GM12878 (cell line): ENCODE measurements around the gene NFKBIB. TPM values are rescaled to one million over a fixed set of nuclear protein-coding genes. Genes with fewer than 3 reads are reported as not detected.

Source experiments
- ATAC-seq: fragments of 200-7000 bp; cut with Tn5 transposase; 3 replicates; pipeline ENCODE4 v1.9.1; 2020; ENCODE audit warnings: mild to moderate bottlenecking, moderate library complexity
- BruUV-seq: library from RNA; stranded (reverse); fragments of 400-500 nt; replicated peaks from 2 replicates; lab custom pipeline; 2021; lab: Mats Ljungman, UMichigan
- CTCF ChIA-PET: fragments of 300-600 bp; sonication (Branson Sonifier 250); formaldehyde crosslinking; extraction: SDS; loops from one replicate; lab custom pipeline; 2021; ENCODE audit warnings: inconsistent platforms; lab: Yijun Ruan, JAX
- POLR2A ChIA-PET: fragments of 350-600 bp; formaldehyde crosslinking; extraction: SDS; loops from one replicate; lab custom pipeline; 2021; ENCODE audit warnings: inconsistent platforms; lab: Charles Lee
- RAD21 ChIA-PET: fragments of 300-600 bp; sonication (Branson Sonifier 250); formaldehyde crosslinking; loops from one replicate; lab custom pipeline; 2023; ENCODE audit warnings: antibody characterized with exemption; ENCODE audit not compliant: unreplicated experiment; lab: Charles Lee
- SMC1A ChIA-PET: fragments of 300-600 bp; sonication (Branson Sonifier 250); formaldehyde crosslinking; loops from one replicate; lab custom pipeline; 2023; ENCODE audit not compliant: unreplicated experiment, uncharacterized antibody; lab: Charles Lee
- DNase-seq: peaks from one replicate; pipeline ENCODE4 v3.0.0-alpha.2; 2011; ENCODE audit warnings: low read depth, low spot score
- FAIRE-seq: peaks from 3 replicates; lab custom pipeline; 2011; peaks lifted over from hg19 to GRCh38; lab: Jason Lieb, UNC
- H2AFZ ChIP-seq: 2 replicates; pipeline ENCODE4 v1.6.0; 2011; ENCODE audit warnings: low read depth, low read length, control low read depth; ENCODE audit not compliant: control insufficient read depth
- H3K27ac ChIP-seq: 2 replicates; pipeline ENCODE4 v1.5.1; 2011; ENCODE audit warnings: control low read depth; ENCODE audit not compliant: control insufficient read depth, insufficient read depth
- H3K27me3 ChIP-seq, 2 experiments: replicated peaks in 1 of 2; 2 replicates each; pipeline versions ENCODE4 v1.6.0 to v1.6.1; 2011; ENCODE audit warnings: low read length in 1 of 2; ENCODE audit not compliant: control insufficient read depth in 2 of 2, insufficient read depth in 2 of 2
- H3K36me3 ChIP-seq, 2 experiments: 2 replicates each; pipeline ENCODE4 v1.5.1; 2011; ENCODE audit warnings: low read length in 1 of 2; ENCODE audit not compliant: control insufficient read depth in 2 of 2, insufficient read depth in 2 of 2
- H3K4me1 ChIP-seq: 2 replicates; pipeline ENCODE4 v1.6.1; 2011; ENCODE audit warnings: mild to moderate bottlenecking, low read length, moderate library complexity, mixed read lengths; ENCODE audit not compliant: control insufficient read depth, insufficient read depth
- H3K4me2 ChIP-seq: 2 replicates; pipeline ENCODE4 v1.6.0; 2011; ENCODE audit warnings: control low read depth; ENCODE audit not compliant: control insufficient read depth, insufficient read depth
- H3K4me3 ChIP-seq: fragments of 200-600 bp; sonication (generic); 2 replicates; pipeline ENCODE4 v1.5.1; 2016
- H3K79me2 ChIP-seq: 2 replicates; pipeline ENCODE4 v1.6.0; 2011; ENCODE audit warnings: low read length; ENCODE audit not compliant: control insufficient read depth, insufficient read depth
- H3K9ac ChIP-seq: 2 replicates; pipeline ENCODE4 v1.8.0; 2011; ENCODE audit warnings: low read length, control low read depth, mixed read lengths; ENCODE audit not compliant: control insufficient read depth, insufficient read depth
- H3K9me3 ChIP-seq: replicated peaks from 3 replicates; pipeline ENCODE4 v1.5.1; 2011; ENCODE audit warnings: mild to moderate bottlenecking, low read length; ENCODE audit not compliant: control insufficient read depth, insufficient read depth
- H4K20me1 ChIP-seq: 2 replicates; pipeline ENCODE4 v1.6.0; 2011; ENCODE audit not compliant: control insufficient read depth, insufficient read depth
- ASH2L ChIP-seq: fragments of 300-600, 200-600 bp; sonication (generic); IDR thresholded peaks from 2 replicates; pipeline ENCODE4 v1.6.1; 2017; ENCODE audit warnings: low read depth, mild to moderate bottlenecking, borderline replicate concordance
- EGR1 ChIP-seq, 2 experiments: IDR thresholded peaks; 1 replicate in 1 of 2; 2 replicates in 1 of 2; pipeline ENCODE4 v1.6.1; 2011 to 2012; ENCODE audit warnings: low read depth in 2 of 2, low read length in 2 of 2, borderline replicate concordance in 1 of 2, mild to moderate bottlenecking in 1 of 2, moderate library complexity in 1 of 2
- KLF5 ChIP-seq: fragments of 450-650 bp; IDR thresholded peaks from 2 replicates; pipeline ENCODE4 v1.6.1; 2014; ENCODE audit warnings: mild to moderate bottlenecking; ENCODE audit not compliant: partially characterized antibody
- RUNX3 ChIP-seq: IDR thresholded peaks from 2 replicates; pipeline ENCODE4 v1.6.1; 2012; ENCODE audit warnings: low read length, inconsistent platforms
- SIN3A ChIP-seq: IDR thresholded peaks from 2 replicates; pipeline ENCODE4 v1.6.1; 2012; ENCODE audit warnings: low read depth, low read length, improper control_type of control experiment
- SMARCA5 ChIP-seq: fragments of 450-650 bp; IDR thresholded peaks from 2 replicates; pipeline ENCODE4 v1.6.1; 2017; ENCODE audit warnings: mild to moderate bottlenecking
- SP1 ChIP-seq: IDR thresholded peaks from one replicate; pipeline ENCODE4 v1.6.1; 2011; ENCODE audit warnings: low read depth, low read length
- TCF12 ChIP-seq: IDR thresholded peaks from 2 replicates; pipeline ENCODE4 v1.6.1; 2011; ENCODE audit warnings: low read depth, mild to moderate bottlenecking, low read length
- YY1 ChIP-seq: IDR thresholded peaks from 2 replicates; pipeline ENCODE4 v1.6.1; 2011; ENCODE audit warnings: low read depth, mild to moderate bottlenecking, low read length
- WGBS: methylation state at CpG from one replicate; pipeline ENCODE4 v1.1.6; 2016; ENCODE audit warnings: low lambda C conversion rate; ENCODE audit not compliant: insufficient replicate concordance, insufficient coverage; ENCODE audit errors: missing lambda C conversion rate; 5-methylcytosine and 5-hydroxymethylcytosine counted together
- in situ Hi-C: fragments of 300-500 bp; cut with MboI; formaldehyde crosslinking; loops from 9 replicates; pipeline ENCODE4 v1.14.3; 2018; ENCODE audit warnings: mixed read lengths
- intact Hi-C: fragments of 100-400 bp; cut with micrococcal nuclease; formaldehyde crosslinking; loops from one replicate; pipeline ENCODE4 v1.14.2; 2022; ENCODE audit not compliant: unreplicated experiment
- polyA plus RNA-seq, 11 experiments: library from polyadenylated mRNA; depleted of rRNA in 4 of 11; unstranded in 6 of 11; stranded (reverse) in 5 of 11; fragments of >200 nt; fragmentation: Nextera tagmentation in 4 of 11; fragmentation: Illumina TruSeq in 1 of 11; extraction: Ambion mirVana in 4 of 11; extraction: Trizol in 1 of 11; gene quantifications; 1 replicate in 1 of 11; 2 replicates in 10 of 11; pipeline versions ENCODE4 v1.2.1 to v1.2.3, GENCODE V29; 2011 to 2016; ENCODE audit warnings: inconsistent platforms in 2 of 11, missing spikeins in 2 of 11, low read depth in 1 of 11
- total RNA-seq, 4 experiments: library from RNA; depleted of rRNA in 3 of 4; stranded (reverse); fragments of >200 nt in 3 of 4; fragmentation: Illumina TruSeq in 1 of 4; extraction: Trizol in 1 of 4; gene quantifications; 2 replicates each; pipeline versions ENCODE4 v1.2.1 to v1.2.3, GENCODE V29; 2013 to 2021
- TF ChIP-seq, protein P1 (sequence below): IDR thresholded peaks from 2 replicates; pipeline ENCODE4 v1.6.1; 2011; ENCODE audit warnings: low read depth, mild to moderate bottlenecking, low read length, moderate library complexity, borderline replicate concordance; ENCODE audit errors: extremely low read depth

NFKBIB gene
- total and polyA plus RNA-seq, 10 of the 15 experiments (the other 5 are each of a cell fraction or from before 2014, with no cell fraction given): 1.2 to 60.9 (median 31.0) TPM

DNA sequence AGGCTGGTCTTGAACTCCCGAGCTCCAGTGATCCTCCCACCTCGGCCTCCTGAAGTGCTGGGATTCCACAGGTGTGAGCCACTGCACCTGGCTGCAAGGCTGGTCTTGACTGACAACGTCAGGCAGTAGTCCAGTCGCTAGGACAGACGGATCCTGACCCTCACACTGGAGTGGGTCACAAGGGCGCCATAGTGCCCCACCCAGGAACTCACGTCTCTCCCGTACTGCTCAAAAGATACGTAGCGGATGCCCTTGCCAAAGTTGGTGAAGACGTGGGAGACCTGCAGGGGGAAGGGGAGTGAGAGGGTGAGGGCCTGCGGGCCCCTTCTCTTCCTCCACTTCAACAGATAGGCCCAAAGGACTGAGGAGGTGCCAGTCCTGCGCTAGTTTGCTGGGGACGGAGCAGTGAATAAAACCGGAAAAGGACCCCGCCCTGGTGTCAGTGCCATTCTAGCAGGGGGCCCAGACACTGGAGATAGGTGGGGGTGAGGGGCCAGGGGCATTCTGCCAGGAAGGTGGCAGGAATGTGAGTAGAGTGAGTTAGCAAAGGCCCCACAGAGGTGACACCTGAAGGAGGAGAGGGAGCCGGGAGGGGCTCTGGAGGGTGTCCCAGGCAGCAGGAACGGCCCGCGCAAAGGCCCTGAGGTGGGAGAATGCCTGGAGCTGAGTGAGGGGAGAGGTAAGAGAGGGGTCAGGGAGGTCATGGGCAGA is 42.9 kb downstream of the NFKBIB start:
- H3K4me1 ChIP-seq: no peaks in the 10 kb centered on the region
- no peak for TF ChIP-seq ASH2L
- TF ChIP-seq, protein P1, sequence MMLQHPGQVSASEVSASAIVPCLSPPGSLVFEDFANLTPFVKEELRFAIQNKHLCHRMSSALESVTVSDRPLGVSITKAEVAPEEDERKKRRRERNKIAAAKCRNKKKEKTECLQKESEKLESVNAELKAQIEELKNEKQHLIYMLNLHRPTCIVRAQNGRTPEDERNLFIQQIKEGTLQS: no peak
- no peak for TF ChIP-seq SP1
- no peak for TF ChIP-seq RUNX3
- TF ChIP-seq YY1: no peak
- TF ChIP-seq SIN3A: no peak
- TF ChIP-seq KLF5: no peak
- no peak for TF ChIP-seq TCF12
- TF ChIP-seq EGR1 (IDR thresholded peaks at IDR 0.05; ENCODE audit: borderline replicate concordance in 1 of 2, low read depth in 2 of 2, low read length in 2 of 2): no peak
- no peak for TF ChIP-seq SMARCA5
- TF ChIP-seq, all 136 proteins: peak for 0
- FAIRE-seq: no peak
- Histone ChIP-seq H3K9me3 (no peaks in the 10 kb centered on the region), H3K27me3 (no peaks in the 10 kb centered on the region; a peak in 1 of 4 replicates), H3K4me2 (no peak overlapping the region), H3K27ac (no peak overlapping the region), H3K4me3 (no peak overlapping the region), H3K9ac (no peak overlapping the region), H4K20me1 (no peaks in the 10 kb centered on the region), H3K79me2 (no peaks in the 10 kb centered on the region), H3K36me3 (no peaks in the 10 kb centered on the region), H2AFZ (no peak overlapping the region)
- in situ Hi-C loops (no loop called here), intact Hi-C loops (no loop called here)
- ChIA-PET POLR2A (no interaction called here), CTCF (no interaction called here), SMC1A (no interaction called here), RAD21 (no interaction called here)
- WGBS: 76% methylated on average over 20 of the region's 20 CpGs
- ATAC-seq: no peak
- no peak for DNase-seq
- no TSS peak for BruUV-seq
